Sigmoid colon (tissue), 4 donors: ENCODE measurements around the gene PTX3.

Source experiments
- CTCF ChIP-seq, 4 experiments: fragments of 450-650 bp in 3 of 4; fragments of 200-600 bp in 1 of 4; IDR thresholded peaks; one replicate each; pipeline ENCODE4 v1.5.1; 2016 to 2019; ENCODE audit warnings: antibody characterized with exemption in 4 of 4, mild to moderate bottlenecking in 3 of 4, moderate library complexity in 2 of 4
- EP300 ChIP-seq, 4 donors: sonication (generic); formaldehyde crosslinking; IDR thresholded peaks; one replicate each; pipeline ENCODE4 v1.6.1; 2017; ENCODE audit warnings: antibody characterized with exemption in 4 of 4
- POLR2A ChIP-seq, 2 donors: fragments of 450-650 bp; IDR thresholded peaks; one replicate each; pipeline ENCODE4 v1.6.1; 2016; ENCODE audit warnings: antibody characterized with exemption in 2 of 2, mild to moderate bottlenecking in 2 of 2, moderate library complexity in 2 of 2
- POLR2AphosphoS5 ChIP-seq, 4 donors: sonication (generic); formaldehyde crosslinking; IDR thresholded peaks; one replicate each; pipeline ENCODE4 v1.6.1; 2017; ENCODE audit warnings: antibody characterized with exemption in 4 of 4

DNA sequence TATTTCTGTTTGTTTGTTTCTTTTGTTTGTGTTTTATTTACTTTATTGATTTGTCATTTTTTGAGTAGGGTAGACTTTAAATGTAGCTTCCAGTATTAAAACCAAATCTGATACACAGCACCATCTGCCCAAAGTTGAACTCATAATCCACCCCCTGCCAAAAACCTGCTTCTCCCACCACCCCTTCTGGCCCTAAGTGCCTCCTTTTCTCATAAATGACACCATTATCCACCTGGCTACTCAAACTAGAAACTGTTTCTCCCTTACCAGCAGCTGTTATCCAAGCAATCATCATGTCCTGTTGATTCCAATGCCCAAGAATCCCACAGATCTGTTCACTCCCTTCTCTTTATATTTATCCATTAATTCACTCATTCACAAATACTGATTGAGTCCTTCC, 21.8 kb upstream of the PTX3 start:
- TF ChIP-seq CTCF (IDR thresholded peaks at IDR 0.05) (no peak), POLR2A (IDR thresholded peaks at IDR 0.05) (no peak), POLR2AphosphoS5 (IDR thresholded peaks at IDR 0.05) (no peak), EP300 (IDR thresholded peaks at IDR 0.05) (no peak)
